ENCODE results near the gene SNAP29.

The SNAP29 gene

GRCh38 chr22:20875296-20875695 lies 16.5 kb downstream of the SNAP29 start:
- Histone ChIP-seq H3K79me2 (ENCODE audit: insufficient read depth, low read length) (no peaks in the 10 kb centered on the region), H3K9ac (ENCODE audit: low read length) (no peak overlapping the region), H3F3A (ENCODE audit: insufficient read depth, low read length) (no peaks in the 10 kb centered on the region), H3K9me3 (ENCODE audit: low read length) (no peaks in the 10 kb centered on the region), H3K4me1 (ENCODE audit: insufficient read depth, low read length, severe bottlenecking) (no peaks in the 10 kb centered on the region), H3K9me2 (ENCODE audit: low read depth, low read length) (no peaks in the 10 kb centered on the region), H2AFZ (ENCODE audit: low read length) (no peak overlapping the region), H3K27ac (ENCODE audit: low read depth, low read length, poor library complexity, severe bottlenecking) (no peak overlapping the region), H3K4me2 (ENCODE audit: low read length) (no peak overlapping the region), H4K20me1 (ENCODE audit: insufficient read depth, low read length) (no peaks in the 10 kb centered on the region), H3K27me3 (ENCODE audit: insufficient read depth, low read length) (no peaks in the 10 kb centered on the region), H3K4me3 (ENCODE audit: low read depth, low read length, poor library complexity, severe bottlenecking) (no peak overlapping the region), H3K36me3 (ENCODE audit: insufficient read depth, low read length) (peaks cover 21% of the 10 kb centered on the region)
- no peak for TF ChIP-seq CTCF (IDR thresholded peaks at IDR 0.05; ENCODE audit: low read length)
- TF ChIP-seq EZH2 (IDR thresholded peaks at IDR 0.05; ENCODE audit: borderline replicate concordance, low read length): no peak

GRCh38 chr22:20877715-20878114 lies 18.9 kb downstream of the SNAP29 start:
- Histone ChIP-seq H3K4me3 (ENCODE audit: low read depth, low read length, poor library complexity, severe bottlenecking) (no peak overlapping the region), H3K79me2 (ENCODE audit: insufficient read depth, low read length) (no peaks in the 10 kb centered on the region), H3F3A (ENCODE audit: insufficient read depth, low read length) (no peaks in the 10 kb centered on the region), H3K27ac (ENCODE audit: low read depth, low read length, poor library complexity, severe bottlenecking) (no peak overlapping the region), H3K9me3 (ENCODE audit: low read length) (no peaks in the 10 kb centered on the region), H3K27me3 (ENCODE audit: insufficient read depth, low read length) (no peaks in the 10 kb centered on the region), H3K36me3 (ENCODE audit: insufficient read depth, low read length) (peaks cover 18% of the 10 kb centered on the region), H3K4me2 (ENCODE audit: low read length) (no peak overlapping the region), H3K9me2 (ENCODE audit: low read depth, low read length) (no peaks in the 10 kb centered on the region), H4K20me1 (ENCODE audit: insufficient read depth, low read length) (no peaks in the 10 kb centered on the region), H2AFZ (ENCODE audit: low read length) (no peak overlapping the region), H3K9ac (ENCODE audit: low read length) (no peak overlapping the region), H3K4me1 (ENCODE audit: insufficient read depth, low read length, severe bottlenecking) (no peaks in the 10 kb centered on the region)
- TF ChIP-seq CTCF (IDR thresholded peaks at IDR 0.05; ENCODE audit: low read length): no peak
- TF ChIP-seq EZH2 (IDR thresholded peaks at IDR 0.05; ENCODE audit: borderline replicate concordance, low read length): no peak

GRCh38 chr22:20881231-20881630 lies 22.4 kb downstream of the SNAP29 start:
- no peak overlapping the region for H2AFZ ChIP-seq (ENCODE audit: low read length)
- H3K27ac ChIP-seq (ENCODE audit: low read depth, low read length, poor library complexity, severe bottlenecking): no peak overlapping the region
- TF ChIP-seq CTCF (IDR thresholded peaks at IDR 0.05; ENCODE audit: low read length): no peak
- no peaks in the 10 kb centered on the region for H3K79me2 ChIP-seq (ENCODE audit: insufficient read depth, low read length)
- no peaks in the 10 kb centered on the region for H3K9me2 ChIP-seq (ENCODE audit: low read depth, low read length)
- H3K9ac ChIP-seq (ENCODE audit: low read length): no peak overlapping the region
- no peaks in the 10 kb centered on the region for H3K4me1 ChIP-seq (ENCODE audit: insufficient read depth, low read length, severe bottlenecking)
- H3K4me2 ChIP-seq (ENCODE audit: low read length): no peak overlapping the region
- H3K4me3 ChIP-seq (ENCODE audit: low read depth, low read length, poor library complexity, severe bottlenecking): no peak overlapping the region
- H3K36me3 ChIP-seq (ENCODE audit: insufficient read depth, low read length): peaks cover 30% of the 10 kb centered on the region; the same call in 1 of the 2 replicates
- no peaks in the 10 kb centered on the region for H3K27me3 ChIP-seq (ENCODE audit: insufficient read depth, low read length)
- no peaks in the 10 kb centered on the region for H4K20me1 ChIP-seq (ENCODE audit: insufficient read depth, low read length)
- no peaks in the 10 kb centered on the region for H3F3A ChIP-seq (ENCODE audit: insufficient read depth, low read length)
- H3K9me3 ChIP-seq (ENCODE audit: low read length): no peaks in the 10 kb centered on the region

Data from OCI-LY1 (cell line).